Measurements from ENCODE around the gene CHRNA7. TPM values are rescaled to one million over a fixed set of nuclear protein-coding genes. Genes with fewer than 3 reads are reported as not detected.

CHRNA7 gene
- total and polyA plus RNA-seq, 10 of the 15 experiments (the other 5 are each of a cell fraction or from before 2014, with no cell fraction given), result 0.06 to 0.15 (median 0.12) TPM; not detected in 7

GRCh38 chr15:32014953-32015352 is 15.4 kb upstream of the CHRNA7 start (continued):
- TF ChIP-seq CHD2 (IDR thresholded peaks at IDR 0.05; ENCODE audit: borderline replicate concordance, low read depth, low read length) (no peak), IKZF2 (IDR thresholded peaks at IDR 0.05) (no peak), IRF4 (IDR thresholded peaks at IDR 0.05; ENCODE audit: low read depth, low read length) (no peak), KLF5 (IDR thresholded peaks at IDR 0.05; ENCODE audit: partially characterized antibody) (no peak)

DNA sequence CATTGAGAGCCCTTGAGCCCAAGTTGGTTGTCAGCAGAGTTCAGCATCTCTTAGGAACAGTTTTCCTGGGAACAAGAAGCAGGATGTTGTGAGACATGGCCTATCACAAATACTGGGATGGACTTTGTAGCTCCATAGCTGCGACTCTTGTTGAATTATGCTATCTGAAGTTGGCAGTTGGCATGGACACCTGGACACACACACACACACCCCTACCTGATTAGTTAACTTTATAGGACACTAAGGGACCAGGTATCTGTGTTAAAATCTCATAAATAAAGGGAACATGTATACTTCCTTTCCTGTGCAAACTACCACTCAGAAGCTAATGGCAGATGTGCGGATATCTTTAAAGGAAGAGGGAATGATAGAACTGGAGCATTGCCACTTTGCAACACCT is 10.2 kb upstream of the CHRNA7 start:
- no peak overlapping the region for H3K27ac ChIP-seq (ENCODE audit: control insufficient read depth, insufficient read depth)
- TF ChIP-seq MTA3 (IDR thresholded peaks at IDR 0.05; ENCODE audit: borderline replicate concordance, low read length) (no peak), PML (IDR thresholded peaks at IDR 0.05; ENCODE audit: low read length) (no peak), RBBP5 (conservative IDR thresholded peaks at IDR 0.05) (no peak), RAD51 (IDR thresholded peaks at IDR 0.05) (no peak), RCOR1 (conservative IDR thresholded peaks at IDR 0.05; ENCODE audit: low read depth, low read length) (no peak), CEBPB (IDR thresholded peaks at IDR 0.05; ENCODE audit: borderline replicate concordance in 1 of 2, low read depth in 2 of 2, low read length in 2 of 2) (no peak)
- no peak overlapping the region for H3K4me2 ChIP-seq (ENCODE audit: control insufficient read depth, insufficient read depth)
- no peaks in the 10 kb centered on the region for H4K20me1 ChIP-seq (ENCODE audit: control insufficient read depth, insufficient read depth)
- no TSS peak for BruUV-seq (replicated peaks)
- no peak overlapping the region for H3K9ac ChIP-seq (ENCODE audit: control insufficient read depth, insufficient read depth, low read length)
- no peaks in the 10 kb centered on the region for H3K79me2 ChIP-seq (ENCODE audit: control insufficient read depth, insufficient read depth, low read length)
- no peaks in the 10 kb centered on the region for H3K4me1 ChIP-seq (ENCODE audit: control insufficient read depth, insufficient read depth, low read length)
- FAIRE-seq (no peak), DNase-seq (ENCODE audit: low read depth, low spot score) (no peak), ATAC-seq (no peak)
- H3K27me3 ChIP-seq (replicated peaks in 1 of 2; ENCODE audit: control insufficient read depth in 2 of 2, insufficient read depth in 2 of 2, low read length in 1 of 2), result no peaks in the 10 kb centered on the region
- ChIA-PET POLR2A (no interaction called here), SMC1A (ENCODE audit: uncharacterized antibody, unreplicated experiment) (no interaction called here), RAD21 (ENCODE audit: unreplicated experiment) (no interaction called here), CTCF (no interaction called here)
- H3K36me3 ChIP-seq (ENCODE audit: control insufficient read depth in 2 of 2, insufficient read depth in 2 of 2, low read length in 1 of 2), result no peaks in the 10 kb centered on the region
- no peaks in the 10 kb centered on the region for H3K9me3 ChIP-seq (replicated peaks; ENCODE audit: control insufficient read depth, insufficient read depth, low read length)
- no peak overlapping the region for H3K4me3 ChIP-seq
- no peak overlapping the region for H2AFZ ChIP-seq (ENCODE audit: control insufficient read depth, low read depth, low read length)
- in situ Hi-C loops (cut with MboI), result no loop called here
- 64% methylated on average over 2 of the region's 2 CpGs for WGBS (ENCODE audit: insufficient coverage, insufficient replicate concordance, low lambda C conversion rate, missing lambda C conversion rate)
- intact Hi-C loops (cut with micrococcal nuclease; ENCODE audit: unreplicated experiment), result no loop called here

All from GM12878 (cell line).